Breast epithelium (tissue), 4 donors: ENCODE results near the gene APBB3. TPM values are rescaled to one million over a fixed set of nuclear protein-coding genes. Genes with fewer than 3 reads are reported as not detected.

Source experiments
- DNase-seq, 2 donors: peaks; one replicate each; pipeline ENCODE4 v3.0.0-alpha.2; 2019; ENCODE audit warnings: low spot score in 2 of 2
- H3K27ac ChIP-seq, 2 donors: fragments of 200-600 bp; sonication (generic) in 1 of 2; one replicate each; pipeline ENCODE4 v1.5.1; 2016 to 2019; ENCODE audit warnings: mild to moderate bottlenecking in 1 of 2
- H3K27me3 ChIP-seq, 2 donors: fragments of 200-600 bp; sonication (generic) in 1 of 2; one replicate each; pipeline versions ENCODE4 v1.5.1 to v1.6.0; 2017 to 2019; ENCODE audit warnings: control low read depth in 1 of 2, mild to moderate bottlenecking in 1 of 2
- H3K36me3 ChIP-seq: fragments of 200-600 bp; one replicate; pipeline ENCODE4 v1.5.1; 2019
- H3K4me1 ChIP-seq, 2 donors: fragments of 200-600 bp; sonication (generic); one replicate each; pipeline ENCODE4 v1.5.1; 2016 to 2019; ENCODE audit warnings: control low read depth in 1 of 2
- H3K4me3 ChIP-seq, 3 donors: fragments of 200-600 bp; sonication (generic); 1 replicate in 2 of 3; 2 replicates in 1 of 3; pipeline ENCODE4 v1.5.1; 2016 to 2019; ENCODE audit warnings: mild to moderate bottlenecking in 3 of 3, moderate library complexity in 2 of 3
- H3K9me3 ChIP-seq, 2 donors: fragments of 200-600 bp; sonication (generic) in 1 of 2; one replicate each; pipeline ENCODE4 v1.5.1; 2016 to 2019; ENCODE audit warnings: control low read depth in 1 of 2
- POLR2A ChIP-seq: fragments of 450-650 bp; IDR thresholded peaks from one replicate; pipeline ENCODE4 v1.6.1; 2016; ENCODE audit warnings: antibody characterized with exemption, mild to moderate bottlenecking, moderate library complexity
- POLR2AphosphoS5 ChIP-seq, 3 donors: sonication (generic); formaldehyde crosslinking; IDR thresholded peaks; one replicate each; pipeline ENCODE4 v1.6.1; 2017; ENCODE audit warnings: antibody characterized with exemption in 3 of 3
- intact Hi-C: fragments of 100-400 bp; cut with DNase I; formaldehyde crosslinking; loops from one replicate; pipeline ENCODE4 v1.15.1; 2023; ENCODE audit warnings: low total_unique reads
- total RNA-seq, 3 donors: library from RNA; depleted of rRNA; stranded (reverse); fragments of >200 nt; gene quantifications; one replicate each; pipeline ENCODE4 v1.1.0, GENCODE V29; 2016
- TF ChIP-seq, protein P1 (sequence below), 3 donors: fragments of 450-650 bp; IDR thresholded peaks; one replicate each; pipeline ENCODE4 v1.5.1; 2016 to 2017; ENCODE audit warnings: antibody characterized with exemption in 3 of 3, mild to moderate bottlenecking in 3 of 3, moderate library complexity in 3 of 3

APBB3 gene, protein sequence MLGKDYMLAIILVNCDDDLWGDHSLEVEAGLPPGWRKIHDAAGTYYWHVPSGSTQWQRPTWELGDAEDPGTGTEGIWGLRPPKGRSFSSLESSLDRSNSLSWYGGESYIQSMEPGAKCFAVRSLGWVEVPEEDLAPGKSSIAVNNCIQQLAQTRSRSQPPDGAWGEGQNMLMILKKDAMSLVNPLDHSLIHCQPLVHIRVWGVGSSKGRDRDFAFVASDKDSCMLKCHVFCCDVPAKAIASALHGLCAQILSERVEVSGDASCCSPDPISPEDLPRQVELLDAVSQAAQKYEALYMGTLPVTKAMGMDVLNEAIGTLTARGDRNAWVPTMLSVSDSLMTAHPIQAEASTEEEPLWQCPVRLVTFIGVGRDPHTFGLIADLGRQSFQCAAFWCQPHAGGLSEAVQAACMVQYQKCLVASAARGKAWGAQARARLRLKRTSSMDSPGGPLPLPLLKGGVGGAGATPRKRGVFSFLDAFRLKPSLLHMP
- 10 to 100 TPM; 22.2 to 39.8 (median 35.7) TPM for total RNA-seq

DNA sequence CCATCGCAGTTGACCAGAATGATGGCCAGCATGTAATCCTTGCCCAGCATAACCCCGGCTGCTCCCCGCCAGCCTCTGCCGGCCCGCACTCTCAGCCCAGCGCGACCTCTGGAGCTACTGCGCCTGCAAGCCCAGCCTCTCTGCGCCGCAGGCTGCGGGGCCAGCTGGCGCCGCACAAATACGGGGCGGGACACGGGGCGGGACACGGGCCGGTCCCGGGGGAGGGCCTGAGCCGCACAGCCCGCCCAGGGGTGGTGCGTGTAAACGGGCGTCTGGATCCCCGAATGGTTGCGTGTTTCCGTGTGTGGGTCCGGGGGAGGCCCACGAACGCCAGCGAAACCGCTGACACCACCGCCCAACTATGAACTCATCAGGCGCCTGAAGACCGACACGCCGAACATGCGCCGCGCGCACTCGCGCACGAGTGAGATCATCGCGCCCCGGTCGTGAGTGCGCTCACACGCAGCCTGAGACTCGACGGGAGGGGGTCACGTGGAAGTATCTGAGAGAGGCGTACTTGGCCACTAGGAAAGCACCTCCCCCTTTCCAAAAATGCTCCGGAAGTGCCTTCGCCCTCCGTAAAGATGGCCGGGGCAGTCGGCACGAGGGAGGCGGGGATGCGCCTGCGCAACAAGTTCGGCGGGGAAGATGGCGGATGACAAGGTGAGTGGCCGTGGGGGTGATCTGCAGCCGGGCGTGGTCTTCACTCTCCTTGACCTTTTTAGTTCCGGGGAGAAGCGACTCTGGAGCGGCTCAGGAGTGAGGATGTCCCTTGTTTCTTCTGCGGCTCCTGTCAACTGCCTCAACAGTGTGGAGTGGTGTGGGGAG, at the start of gene APBB3, which contains the start of gene SLC35A4:
Gene APBB3 (minus strand): TSS at position 403 of the 828 bp plus-strand sequence. CDS start 353 bp downstream, at position 50.
Gene SLC35A4 (plus strand): TSS at position 633 of the 828 bp plus-strand sequence. CDS start 2,342 bp downstream, outside the sequence.
- intact Hi-C loops = no loop called here
- Histone ChIP-seq H3K4me3 (peak within 1 kb of the TSS; percentile 60 to 75 (median 70)), H3K27ac (peak within 1 kb of the TSS; percentile 94 to 95), H3K36me3 (no peaks in the 10 kb centered on the region), H3K9me3 (no peaks in the 10 kb centered on the region), H3K4me1 (peaks cover 13 to 22% of the 10 kb centered on the region in 2 donors), H3K27me3 (no peaks in the 10 kb centered on the region)
- peak; percentile 96 to 97 for DNase-seq
- TF ChIP-seq POLR2A = peak; percentile 67
- TF ChIP-seq POLR2AphosphoS5 (IDR thresholded peaks at IDR 0.05) = peak; percentile 93 to 98 (median 95)
- TF ChIP-seq, protein P1, sequence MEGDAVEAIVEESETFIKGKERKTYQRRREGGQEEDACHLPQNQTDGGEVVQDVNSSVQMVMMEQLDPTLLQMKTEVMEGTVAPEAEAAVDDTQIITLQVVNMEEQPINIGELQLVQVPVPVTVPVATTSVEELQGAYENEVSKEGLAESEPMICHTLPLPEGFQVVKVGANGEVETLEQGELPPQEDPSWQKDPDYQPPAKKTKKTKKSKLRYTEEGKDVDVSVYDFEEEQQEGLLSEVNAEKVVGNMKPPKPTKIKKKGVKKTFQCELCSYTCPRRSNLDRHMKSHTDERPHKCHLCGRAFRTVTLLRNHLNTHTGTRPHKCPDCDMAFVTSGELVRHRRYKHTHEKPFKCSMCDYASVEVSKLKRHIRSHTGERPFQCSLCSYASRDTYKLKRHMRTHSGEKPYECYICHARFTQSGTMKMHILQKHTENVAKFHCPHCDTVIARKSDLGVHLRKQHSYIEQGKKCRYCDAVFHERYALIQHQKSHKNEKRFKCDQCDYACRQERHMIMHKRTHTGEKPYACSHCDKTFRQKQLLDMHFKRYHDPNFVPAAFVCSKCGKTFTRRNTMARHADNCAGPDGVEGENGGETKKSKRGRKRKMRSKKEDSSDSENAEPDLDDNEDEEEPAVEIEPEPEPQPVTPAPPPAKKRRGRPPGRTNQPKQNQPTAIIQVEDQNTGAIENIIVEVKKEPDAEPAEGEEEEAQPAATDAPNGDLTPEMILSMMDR (IDR thresholded peaks at IDR 0.05) = peak in 2 of 3 donors; percentile 12 to 30

DNA sequence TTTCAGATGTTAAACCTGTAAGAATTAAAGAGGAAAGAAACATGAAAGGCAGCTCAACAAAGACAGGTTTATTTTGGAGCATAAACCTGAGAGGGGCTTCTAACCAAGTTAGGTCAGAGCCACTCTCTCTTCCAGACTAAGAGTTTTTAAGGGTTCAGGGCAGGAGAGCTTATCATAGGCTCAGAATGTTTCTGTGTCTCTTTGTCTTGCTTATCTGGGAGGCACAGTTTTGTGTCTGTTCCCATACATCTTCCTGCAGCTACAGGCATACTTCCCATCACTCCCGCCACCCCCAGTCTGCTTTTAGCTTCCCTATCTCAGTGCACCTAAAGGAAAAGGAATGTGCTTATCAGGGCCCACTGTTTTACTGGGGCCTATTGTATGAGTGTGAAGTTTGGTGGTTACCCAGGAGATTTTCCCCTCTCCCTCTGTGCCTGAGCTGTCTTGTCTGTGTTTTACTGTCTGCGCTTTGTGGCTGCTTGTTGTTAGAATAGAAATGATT, 46.7 kb upstream of the APBB3 start:
- Histone ChIP-seq H3K4me3 (no peak overlapping the region), H3K4me1 (no peaks in the 10 kb centered on the region), H3K36me3 (no peaks in the 10 kb centered on the region), H3K9me3 (no peaks in the 10 kb centered on the region), H3K27me3 (no peaks in the 10 kb centered on the region), H3K27ac (peak overlapping the region; percentile 64 to 66)
- intact Hi-C loops = no loop called here
- TF ChIP-seq, protein P1 (IDR thresholded peaks at IDR 0.05) = no peak
- TF ChIP-seq POLR2AphosphoS5 (IDR thresholded peaks at IDR 0.05) (no peak), POLR2A (no peak)
- DNase-seq = no peak

DNA sequence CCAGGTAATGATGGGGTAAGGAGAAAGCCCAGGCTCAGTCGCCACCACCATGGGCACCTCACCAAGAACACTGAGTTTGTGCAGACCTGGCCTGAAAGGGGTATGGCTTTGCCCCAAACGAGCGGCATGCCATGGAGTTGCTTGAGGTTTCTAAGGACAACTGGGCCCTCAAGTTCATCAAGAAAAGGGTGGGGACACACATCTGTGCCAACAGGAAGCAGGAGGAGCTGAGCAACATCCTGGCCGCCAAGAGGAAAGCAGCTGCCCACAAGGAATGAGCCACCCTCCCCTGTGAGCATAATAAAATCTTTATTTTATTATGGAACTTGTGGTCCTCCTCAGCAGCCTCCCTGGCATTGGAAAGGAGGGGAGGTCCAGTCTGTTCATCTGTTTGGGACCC, 44.7 kb upstream of the APBB3 start:
- Histone ChIP-seq H3K4me1 (no peaks in the 10 kb centered on the region), H3K36me3 (no peaks in the 10 kb centered on the region), H3K9me3 (no peaks in the 10 kb centered on the region), H3K27me3 (no peaks in the 10 kb centered on the region), H3K27ac (peak overlapping the region; percentile 50 to 66), H3K4me3 (no peak overlapping the region)
- TF ChIP-seq POLR2AphosphoS5 (IDR thresholded peaks at IDR 0.05) = peak in 2 of 3 donors; percentile 30 to 41
- TF ChIP-seq, protein P1 (IDR thresholded peaks at IDR 0.05) = no peak
- peak in 1 of 2 donors; percentile 65 for DNase-seq
- intact Hi-C loops = no loop called here

DNA sequence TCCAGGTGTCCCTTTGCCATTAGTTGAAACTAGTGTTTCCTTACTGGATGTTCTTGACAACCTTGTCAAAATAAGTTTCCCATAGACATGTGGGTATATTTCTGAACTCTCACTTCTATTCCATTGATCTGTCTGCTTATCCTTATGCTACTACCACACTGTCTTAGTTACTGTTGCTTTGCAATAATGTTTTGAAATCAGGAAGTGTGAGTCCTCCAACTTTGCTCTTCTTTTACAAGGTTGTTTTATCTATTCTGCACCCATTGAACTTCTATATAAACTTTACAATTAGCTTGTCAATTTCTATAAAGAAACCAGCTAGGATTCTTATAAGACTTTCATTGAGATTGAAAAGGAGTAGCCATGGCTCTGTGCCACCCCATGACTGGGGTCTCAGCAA, 44.3 kb upstream of the APBB3 start:
- H3K4me1 ChIP-seq = no peaks in the 10 kb centered on the region
- no peaks in the 10 kb centered on the region for H3K36me3 ChIP-seq
- intact Hi-C loops = no loop called here
- TF ChIP-seq POLR2A (no peak), POLR2AphosphoS5 (IDR thresholded peaks at IDR 0.05) (no peak)
- TF ChIP-seq, protein P1 (IDR thresholded peaks at IDR 0.05) = no peak
- no peak overlapping the region for H3K4me3 ChIP-seq
- H3K9me3 ChIP-seq = no peaks in the 10 kb centered on the region
- H3K27ac ChIP-seq = peak overlapping the region; percentile 50 to 66
- H3K27me3 ChIP-seq = no peaks in the 10 kb centered on the region
- DNase-seq = no peak
